ENCODE data around the gene FEN1. TPM values are rescaled to one million over a fixed set of nuclear protein-coding genes. Genes with fewer than 3 reads are reported as not detected.

FEN1 gene
- total RNA-seq, 1 donor from 2014 or later: 7.7 TPM

DNA sequence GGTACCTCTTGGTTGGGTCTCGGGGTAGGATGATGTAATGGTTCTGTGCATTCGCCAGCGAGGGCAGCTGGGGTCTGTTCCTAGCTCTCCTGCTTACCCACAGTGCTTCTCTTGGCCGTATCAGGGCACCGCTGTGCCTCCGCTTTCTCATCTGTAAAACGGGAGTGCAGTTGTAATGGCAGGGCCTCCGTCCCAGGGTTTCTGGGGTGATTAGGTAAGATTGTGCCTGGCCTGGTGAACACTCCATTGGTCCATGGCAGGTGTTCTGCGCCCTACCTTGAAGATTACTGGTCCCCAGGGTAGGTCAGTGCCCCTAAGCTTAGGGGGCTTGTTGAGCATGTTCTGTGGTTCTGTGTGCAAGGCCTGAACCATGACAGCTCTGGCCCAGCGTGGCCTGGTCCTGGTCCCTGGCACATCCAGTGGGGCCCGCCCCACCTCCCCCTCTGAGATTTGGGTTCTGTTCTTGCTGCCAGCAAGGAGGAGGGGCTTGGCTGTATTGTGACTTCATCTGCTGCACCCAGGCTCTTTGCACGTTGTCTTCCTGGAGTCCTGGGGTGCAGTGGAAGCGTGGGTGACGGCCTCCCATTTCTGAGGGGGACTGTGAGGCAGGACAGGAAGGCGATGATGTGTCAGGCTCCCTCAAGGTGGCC, 35.4 kb upstream of the FEN1 start:
- peak; percentile 45 for DNase-seq (ENCODE audit: low spot score)

DNA sequence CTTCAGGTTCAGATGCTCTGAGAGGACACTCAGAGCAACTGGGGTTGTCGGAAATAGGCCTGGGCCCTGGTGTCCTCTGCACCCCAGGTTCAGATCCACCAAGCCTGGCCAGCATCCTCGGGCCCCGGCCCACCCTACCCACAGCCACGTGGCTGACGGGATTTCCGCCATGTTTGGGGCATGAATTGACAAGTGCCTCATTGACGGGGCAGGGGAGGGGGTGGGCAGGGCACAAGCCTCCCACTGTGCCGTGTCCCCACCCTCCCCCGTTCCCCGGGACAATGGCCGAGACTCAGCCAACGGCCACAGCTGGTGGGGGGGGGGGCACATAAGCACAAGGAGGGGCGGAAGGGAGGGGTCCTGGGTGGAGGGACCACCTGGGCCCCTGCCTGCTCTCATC, 31.8 kb upstream of the FEN1 start:
- DNase-seq (ENCODE audit: low spot score): no peak

DNA sequence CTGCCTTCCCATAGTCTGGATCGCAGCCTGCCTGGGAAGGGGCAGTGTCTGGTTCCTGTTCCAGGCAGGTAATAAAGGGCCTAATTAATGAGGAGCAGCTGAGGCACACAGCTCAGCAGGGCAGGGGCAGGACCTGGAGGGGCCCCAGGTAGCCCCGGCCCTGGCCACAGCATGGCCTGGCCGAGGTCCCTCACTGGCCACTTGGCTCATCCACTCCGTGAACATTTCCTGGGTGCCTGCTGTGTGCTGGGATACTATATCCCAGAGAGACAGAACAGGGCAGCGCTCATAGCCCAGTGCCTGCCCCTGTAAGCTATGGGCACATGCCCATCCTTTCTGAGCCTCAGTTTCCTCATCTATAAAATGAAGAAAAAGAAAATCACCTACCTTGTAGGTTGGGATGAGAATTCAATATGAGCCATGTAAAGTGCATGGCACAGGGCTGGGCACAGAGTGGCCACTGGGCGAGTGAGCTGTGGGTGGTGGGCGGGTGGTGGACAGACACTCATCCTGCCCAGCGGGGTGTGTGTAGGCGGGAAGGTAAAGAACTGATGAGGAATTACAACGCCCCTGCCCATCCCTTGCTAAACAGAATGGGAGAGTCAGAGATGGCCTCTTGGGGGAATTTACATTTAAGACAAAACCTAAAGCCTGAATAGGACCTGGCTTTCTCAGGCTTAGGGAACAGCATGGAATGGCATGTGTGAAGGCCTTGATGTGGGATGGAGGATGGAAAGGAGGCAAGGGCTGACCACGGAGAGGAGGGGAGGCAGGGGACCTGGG, 31.1 kb upstream of the FEN1 start:
- DNase-seq (ENCODE audit: low spot score): no peak

DNA sequence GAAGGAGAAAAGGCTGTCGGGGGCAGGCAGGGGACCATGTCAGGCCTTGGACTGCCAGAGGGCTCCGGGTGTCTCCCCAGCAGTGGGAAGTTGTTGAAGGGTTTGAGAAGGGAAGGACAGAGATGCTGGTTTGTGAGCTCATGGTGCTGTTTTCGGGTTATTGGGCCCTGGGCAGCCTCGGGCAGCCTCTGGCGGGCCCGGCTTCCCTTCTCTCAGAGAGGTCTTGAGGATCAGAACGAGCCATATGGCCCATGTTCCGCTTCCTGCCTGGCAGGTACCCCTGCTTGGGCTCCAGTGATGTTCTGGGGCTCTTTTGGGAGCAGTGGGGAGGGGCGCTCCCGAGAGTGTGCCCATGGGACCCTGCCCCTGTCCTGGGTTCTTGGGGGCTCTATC, 30.5 kb upstream of the FEN1 start:
- no peak for DNase-seq (ENCODE audit: low spot score)

DNA sequence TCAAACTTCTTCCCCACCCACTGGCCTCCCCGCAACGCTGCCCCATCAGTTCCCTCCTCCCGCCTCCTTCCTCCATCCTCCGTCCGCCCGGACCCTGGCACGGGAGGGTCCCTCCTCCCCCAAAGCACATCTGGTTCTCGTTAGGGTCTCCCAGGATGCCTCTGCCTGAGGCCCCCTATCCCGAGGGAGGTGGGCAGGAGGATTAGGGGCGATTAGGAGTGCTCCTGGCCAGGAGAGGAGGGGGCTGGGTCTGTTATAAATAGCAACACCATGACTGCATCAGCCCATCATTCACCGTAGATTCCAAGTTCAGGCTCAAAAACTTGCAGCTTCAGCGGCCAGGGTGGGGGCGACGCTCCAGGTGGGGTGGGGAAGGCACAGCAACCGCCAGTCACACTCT, 29.9 kb upstream of the FEN1 start:
- no peak for DNase-seq (ENCODE audit: low spot score)

DNA sequence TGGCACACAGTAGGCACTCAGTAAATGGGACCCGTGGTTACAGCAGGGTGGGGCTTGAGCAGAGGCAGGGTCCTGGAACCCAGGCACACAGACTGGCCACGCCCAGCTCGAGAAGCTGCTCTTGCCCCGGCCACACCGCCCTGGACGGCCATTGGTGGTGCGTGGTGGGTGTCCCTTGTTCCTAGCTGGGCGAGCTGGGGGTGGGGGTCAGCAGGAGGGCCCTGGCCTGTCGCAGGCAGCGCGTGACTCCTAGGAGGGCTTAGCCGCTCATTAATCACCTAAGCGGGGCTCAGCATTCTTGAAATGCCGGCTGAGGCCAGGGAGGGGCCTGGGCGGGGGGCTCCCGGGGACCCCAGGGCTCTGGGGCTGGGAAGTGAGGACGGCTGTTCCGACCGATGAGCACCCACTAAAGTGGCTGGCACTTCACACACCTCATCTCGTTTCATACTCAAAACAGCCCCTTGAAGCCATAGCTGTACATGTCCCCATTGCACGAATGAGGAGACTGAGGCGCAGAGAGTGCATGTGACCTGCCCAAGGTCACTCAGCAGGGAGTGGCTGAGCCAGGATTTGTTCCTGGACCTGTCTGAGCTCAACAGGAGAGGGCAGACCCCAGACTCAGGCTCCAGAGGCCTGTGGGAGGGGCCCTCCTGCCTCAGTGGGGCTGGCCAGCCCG, 28.6 kb upstream of the FEN1 start:
- DNase-seq (ENCODE audit: low spot score): no peak

DNA sequence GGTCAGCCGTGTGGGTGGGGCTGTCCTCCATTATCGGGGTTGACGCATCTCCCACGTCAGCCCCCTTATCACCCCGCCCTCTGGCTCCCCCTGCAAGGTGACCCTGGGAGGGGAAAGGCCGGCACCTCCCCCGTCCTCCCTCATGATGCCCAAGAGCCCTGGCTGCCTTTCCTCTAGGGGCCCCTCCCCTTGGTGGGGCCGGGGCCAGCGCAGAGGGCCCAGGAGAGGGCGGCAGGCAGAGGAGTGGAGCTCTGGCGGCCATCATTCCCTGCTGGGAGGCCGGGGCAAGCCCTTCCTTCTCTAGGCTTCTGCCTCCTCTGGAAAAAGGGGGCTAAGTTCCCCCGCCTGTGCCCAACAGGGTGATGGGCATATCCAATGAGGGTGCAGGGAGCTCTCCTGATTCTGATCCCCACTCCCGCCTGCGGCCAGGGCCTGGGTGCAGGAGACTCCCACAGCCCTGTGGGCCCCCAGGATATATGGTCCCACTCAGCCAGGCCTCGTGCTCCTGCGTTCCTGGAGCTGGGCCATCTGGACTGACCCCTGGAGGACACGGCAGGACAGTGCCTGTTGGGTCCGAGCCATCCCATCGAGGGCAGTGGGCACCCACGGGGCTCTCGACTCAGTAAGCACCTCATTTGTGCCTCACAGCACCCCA, 28.0 kb upstream of the FEN1 start:
- DNase-seq (ENCODE audit: low spot score): peak; percentile 47

DNA sequence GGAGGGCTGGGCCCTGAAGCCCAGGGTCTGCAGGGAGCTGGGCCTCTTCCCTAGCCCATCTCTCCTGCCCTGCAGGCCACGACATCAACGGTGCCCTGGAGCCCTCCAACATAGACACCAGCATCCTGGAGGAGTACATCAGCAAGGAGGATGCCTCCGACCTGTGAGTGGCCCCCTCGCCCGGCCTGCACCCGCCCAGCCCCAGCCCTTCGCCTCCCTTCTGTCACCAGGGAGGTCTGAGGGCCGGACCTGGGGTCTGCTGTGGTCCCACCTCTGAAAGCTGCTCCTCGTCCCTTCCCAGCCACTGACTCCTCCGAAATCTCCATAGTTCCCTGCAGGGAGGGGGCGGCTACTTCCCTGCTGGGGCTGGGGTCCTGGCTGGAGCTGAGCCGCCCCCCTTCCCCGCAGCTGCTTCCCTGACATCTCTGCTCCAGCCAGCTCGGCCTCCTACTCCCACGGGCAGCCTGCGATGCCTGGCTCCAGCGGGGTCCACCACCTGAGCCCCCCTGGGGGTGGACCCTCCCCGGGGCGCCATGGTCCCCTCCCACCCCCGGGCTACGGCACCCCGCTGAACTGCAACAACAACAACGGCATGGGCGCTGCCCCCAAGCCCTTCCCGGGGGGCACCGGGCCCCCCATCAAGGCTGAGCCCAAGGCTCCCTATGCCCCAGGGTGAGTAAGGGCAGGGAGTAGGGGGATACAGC, 27.0 kb upstream of the FEN1 start:
- DNase-seq (ENCODE audit: low spot score): no peak

DNA sequence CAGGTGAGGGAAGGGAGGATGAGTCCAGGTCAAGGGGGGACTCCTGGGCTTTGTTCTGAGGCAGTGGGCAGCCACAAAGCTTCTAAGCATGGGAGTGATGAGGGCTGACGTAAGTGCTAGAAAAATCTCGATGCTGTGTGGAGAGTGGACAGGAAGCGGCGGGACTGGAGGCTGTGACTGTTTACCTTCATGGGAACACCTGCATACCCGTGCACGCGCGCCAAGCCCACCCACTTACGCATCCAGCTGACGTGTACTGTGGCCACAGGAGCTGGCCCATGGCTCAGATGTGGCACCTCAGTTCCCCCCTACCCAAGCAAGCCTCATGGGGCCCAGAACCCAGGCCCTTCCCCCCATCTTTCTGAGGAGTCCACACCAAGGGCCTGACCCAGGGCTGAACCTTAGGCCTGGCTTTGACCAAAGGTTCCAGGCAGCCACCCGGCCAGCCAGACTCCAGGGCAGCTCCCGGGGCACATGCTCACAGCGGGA, 26.3 kb upstream of the FEN1 start:
- peak; percentile 38 for DNase-seq (ENCODE audit: low spot score)

DNA sequence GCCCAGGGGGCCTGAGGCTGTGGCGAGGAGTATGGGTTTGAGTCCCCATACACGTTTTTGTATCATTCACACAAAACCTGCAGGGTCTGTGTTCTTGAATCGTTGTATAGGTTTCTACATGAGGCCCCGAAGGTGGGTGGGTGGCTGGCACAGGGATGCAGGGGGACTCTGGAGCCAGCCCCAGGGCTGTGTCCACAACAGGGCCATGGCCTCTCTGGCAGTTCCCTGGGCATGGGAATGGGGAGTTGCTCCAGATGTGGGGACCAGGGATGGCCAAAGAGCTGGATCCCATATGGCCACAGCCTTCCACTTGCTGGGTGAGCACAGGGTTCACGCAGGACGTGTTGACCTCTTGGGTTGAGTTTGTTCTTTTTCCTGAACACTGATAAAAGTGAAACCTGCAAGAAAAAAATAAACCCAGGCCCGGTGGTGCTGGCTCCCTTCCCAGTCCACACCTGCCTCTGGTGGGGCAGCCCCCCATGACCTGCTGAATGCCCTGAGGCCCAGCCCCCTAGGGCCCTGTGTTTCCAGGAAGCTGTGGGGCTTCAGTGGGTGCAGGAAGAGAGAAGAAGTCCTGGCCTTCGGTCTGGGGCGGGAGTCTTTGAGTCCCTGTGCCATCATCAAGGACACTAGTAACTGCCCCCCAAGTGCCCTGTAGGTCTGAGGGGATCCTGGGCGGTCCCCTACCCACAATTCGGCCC, 24.2 kb upstream of the FEN1 start:
- DNase-seq (ENCODE audit: low spot score): no peak

DNA sequence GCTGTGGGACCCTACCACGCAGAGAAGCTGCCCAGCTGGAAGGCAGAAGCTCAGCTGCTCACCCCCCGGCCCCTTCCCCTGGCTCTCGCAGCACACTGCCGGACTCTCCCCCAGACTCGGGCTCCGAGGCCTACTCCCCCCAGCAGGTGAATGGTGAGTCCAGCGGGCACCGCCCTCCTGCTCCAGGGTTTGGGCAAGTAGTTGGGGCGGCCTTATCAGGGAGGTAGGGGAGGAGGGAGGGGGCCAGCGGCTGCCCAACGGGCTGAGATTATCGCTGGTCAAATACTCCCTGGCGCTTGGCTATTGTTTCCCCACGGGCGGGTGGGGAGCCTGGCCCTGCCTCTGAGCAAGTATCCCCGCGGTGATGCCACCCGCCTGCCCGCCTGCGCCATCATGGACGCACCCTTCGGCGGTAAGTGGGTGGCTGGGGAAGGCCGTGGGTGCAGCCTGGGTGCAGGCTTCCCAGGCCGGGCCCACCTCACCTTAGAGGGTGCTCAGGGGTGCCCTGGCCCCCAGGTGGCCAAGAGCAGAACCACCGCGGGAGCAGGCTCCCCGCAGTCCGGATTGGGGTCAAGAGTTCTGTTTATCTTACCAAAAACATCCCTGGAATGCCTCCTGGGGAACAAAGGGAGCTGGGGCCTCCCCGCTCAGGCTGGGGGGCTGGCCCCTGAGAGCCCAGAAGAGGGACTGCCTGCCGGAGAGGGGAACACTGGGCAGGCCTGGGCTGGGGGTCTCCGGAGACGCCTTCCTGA, 23.4 kb upstream of the FEN1 start:
- DNase-seq (ENCODE audit: low spot score): peak; percentile 42

DNA sequence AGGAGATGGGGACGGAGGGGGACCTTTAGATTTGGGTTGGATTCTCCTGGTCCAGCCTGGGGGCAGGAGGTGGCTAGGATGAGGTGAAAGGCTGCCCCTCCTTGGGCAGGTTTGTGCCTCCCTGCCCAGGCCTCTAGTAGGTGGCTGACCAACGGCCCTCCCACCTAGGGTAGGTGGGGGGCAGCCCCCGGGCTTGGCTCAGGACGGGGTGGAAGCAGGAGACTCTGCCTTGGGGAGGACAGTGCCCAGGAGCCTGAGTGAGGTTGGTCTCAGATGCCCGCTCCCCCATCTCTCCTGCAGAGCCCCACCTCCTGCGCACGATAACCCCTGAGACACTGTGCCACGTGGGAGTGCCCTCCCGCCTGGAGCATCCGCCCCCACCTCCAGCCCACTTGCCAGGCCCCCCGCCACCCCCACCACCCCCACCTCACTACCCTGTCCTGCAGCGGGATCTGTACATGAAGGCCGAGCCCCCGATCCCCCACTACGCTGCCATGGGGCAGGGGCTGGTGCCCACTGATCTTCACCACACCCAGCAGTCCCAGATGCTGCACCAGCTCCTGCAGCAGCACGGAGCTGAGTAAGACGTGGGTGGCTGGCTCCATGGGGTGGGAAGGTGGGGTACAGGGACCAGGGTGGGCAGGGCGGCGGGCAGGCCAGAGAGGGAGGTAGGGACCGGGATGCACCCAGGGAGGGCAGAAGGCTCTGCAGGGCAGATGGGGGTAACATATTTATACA, 22.6 kb upstream of the FEN1 start:
- DNase-seq (ENCODE audit: low spot score): no peak

DNA sequence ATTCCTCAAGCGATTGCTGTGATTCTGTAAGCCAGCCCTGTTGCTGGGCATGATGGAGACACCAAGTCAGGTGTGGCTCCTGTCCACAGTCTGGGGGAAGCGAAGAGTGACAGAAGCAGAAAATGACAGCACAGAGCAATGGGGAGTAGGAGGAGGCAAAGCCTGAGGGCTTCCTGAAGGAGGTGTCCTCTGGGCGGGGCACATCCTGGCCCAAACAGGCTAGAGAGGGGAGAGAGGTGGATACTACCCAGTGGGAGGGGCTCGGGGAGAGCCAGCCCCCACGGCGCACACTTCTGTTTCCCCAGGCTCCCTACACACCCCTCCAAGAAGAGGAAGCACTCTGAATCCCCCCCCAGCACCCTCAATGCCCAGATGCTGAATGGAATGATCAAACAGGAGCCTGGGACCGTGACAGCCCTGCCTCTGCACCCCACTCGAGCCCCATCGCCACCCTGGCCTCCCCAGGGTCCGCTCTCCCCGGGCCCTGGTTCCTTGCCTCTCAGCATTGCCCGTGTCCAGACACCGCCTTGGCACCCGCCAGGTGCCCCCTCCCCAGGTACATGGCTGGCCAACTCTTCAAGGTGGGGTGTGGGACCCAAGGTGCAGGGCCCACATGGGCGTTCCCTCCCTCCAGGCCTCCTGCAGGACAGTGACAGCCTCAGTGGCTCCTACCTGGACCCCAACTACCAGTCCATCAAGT, 21.4 kb upstream of the FEN1 start:
- DNase-seq (ENCODE audit: low spot score): no peak

DNA sequence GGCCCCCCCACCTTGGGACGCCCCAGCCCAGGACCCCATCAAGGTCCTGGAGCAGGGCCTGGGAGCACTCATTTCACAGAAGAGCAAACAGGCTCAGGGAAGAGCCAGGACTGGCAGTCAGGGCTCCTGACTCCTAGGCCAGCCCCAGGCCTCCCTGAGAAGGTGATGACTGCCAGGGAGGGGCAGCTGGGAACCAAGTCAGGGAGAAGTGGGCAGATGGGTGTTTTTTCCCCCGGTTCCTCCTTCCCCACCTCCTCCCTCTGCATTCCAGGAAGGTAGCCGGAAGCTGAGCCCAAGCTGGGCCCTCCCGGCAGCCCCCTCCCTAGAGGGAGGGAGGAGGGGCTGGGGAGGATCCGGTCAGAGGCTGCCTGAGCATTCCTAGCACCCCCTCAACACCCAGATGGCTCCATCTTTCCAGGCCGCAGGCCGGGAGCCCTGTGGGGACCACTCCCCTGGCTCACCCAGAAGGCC, 20.7 kb upstream of the FEN1 start:
- no peak for DNase-seq (ENCODE audit: low spot score)

DNA sequence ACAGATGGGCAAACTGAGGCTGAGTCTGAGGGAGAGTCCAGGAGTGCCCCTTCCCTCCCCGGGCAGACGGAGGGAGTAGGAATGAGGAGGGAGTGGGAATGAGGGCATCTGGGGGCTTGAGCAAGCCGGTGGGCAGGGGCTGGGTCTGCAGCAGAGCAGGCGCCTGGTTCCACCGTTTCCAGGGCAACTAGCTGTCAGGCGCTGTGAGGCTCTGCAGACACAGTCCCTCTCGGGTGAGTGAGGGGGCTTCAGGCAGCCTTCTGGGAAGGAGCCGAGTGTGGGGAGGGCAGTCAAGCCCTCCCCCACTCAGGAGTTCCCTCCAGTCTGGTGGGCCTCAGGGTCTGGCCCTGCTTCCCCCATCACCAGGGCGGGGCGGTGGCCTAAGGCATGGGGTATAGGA, 19.4 kb upstream of the FEN1 start:
- DNase-seq (ENCODE audit: low spot score): no peak

DNA sequence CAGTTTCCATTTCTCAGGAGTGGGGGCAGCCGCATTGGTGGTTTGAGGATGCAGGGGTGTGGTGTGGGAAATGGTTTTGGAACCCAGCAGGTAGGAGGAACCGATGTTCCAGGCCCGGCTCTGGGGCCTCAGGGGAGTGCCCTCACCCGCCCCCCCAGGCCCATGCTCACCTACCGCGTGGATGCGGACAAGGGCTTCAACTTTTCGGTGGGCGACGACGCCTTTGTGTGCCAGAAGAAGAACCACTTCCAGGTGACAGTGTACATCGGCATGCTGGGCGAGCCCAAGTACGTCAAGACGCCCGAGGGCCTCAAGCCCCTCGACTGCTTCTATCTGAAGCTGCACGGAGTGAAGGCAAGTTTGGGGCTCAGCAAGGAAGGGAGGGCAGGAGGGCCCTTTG, 18.9 kb upstream of the FEN1 start:
- DNase-seq (ENCODE audit: low spot score): no peak

DNA sequence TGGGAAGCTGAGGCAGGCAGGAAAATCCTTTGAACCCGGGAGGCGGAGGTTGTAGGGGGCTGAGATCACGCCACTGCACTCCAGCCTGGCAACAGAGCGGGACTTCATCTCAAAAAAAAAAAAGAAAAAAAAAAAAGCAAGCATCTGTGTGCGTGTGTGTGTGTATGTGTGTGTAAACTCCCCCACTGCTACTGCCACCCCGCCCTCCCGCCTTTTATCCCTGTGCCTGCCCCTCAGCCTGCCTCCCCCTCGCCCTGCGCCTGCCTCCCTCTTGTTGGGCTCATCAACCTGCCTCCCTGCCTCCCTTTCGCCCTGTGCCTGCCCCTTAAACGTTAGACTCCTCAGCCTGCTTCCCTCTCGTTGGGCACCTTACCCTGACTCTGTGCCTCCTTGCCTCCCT, 18.3 kb upstream of the FEN1 start:
- no peak for DNase-seq (ENCODE audit: low spot score)

DNA sequence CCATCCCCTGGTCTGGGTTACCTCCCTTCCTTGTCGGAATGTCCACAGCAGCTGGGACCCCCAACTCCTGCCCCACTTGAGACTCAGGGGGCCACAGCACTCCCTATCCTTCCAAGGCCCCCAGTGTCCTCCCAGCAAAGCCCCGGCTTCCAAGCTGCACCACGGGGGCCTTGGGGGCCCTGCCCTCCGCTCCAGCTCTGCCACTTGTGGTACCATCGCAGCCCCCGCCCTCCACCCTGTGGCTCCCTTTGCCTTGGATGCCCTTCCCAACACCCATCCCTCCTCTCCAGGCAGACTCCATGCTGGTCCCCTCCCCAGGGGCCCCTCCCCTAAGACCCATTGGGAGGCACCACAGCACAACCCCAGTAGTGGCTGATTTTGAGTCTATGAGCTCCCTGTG, 17.6 kb upstream of the FEN1 start:
- no peak for DNase-seq (ENCODE audit: low spot score)

Data from mucosa of gallbladder (tissue), 1 donor.